Measurements from ENCODE around the gene GP1BA. TPM values are rescaled to one million over a fixed set of nuclear protein-coding genes. Genes with fewer than 3 reads are reported as not detected.

GP1BA gene
- total and polyA plus RNA-seq, 2 donors (not counting 1 experiment from before 2014, with no cell fraction given): not detected

GRCh38 chr17:4939546-4939795 is 7.4 kb downstream of the GP1BA start:
- no peaks in the 10 kb centered on the region for H4K20me1 ChIP-seq (ENCODE audit: control insufficient read depth, extremely low read depth, insufficient read depth, low read length)
- H3K9me3 ChIP-seq (ENCODE audit: control insufficient read depth, insufficient read depth, low read depth, low read length): no peaks in the 10 kb centered on the region
- H3K4me2 ChIP-seq (ENCODE audit: extremely low read depth, insufficient read depth, low read length): peak overlapping the region; percentile 100
- peaks cover 56% of the 10 kb centered on the region for H3K79me2 ChIP-seq (ENCODE audit: control insufficient read depth, insufficient read depth, low read length)
- peak overlapping the region; percentile 76 to 93 (median 81) for H3K4me3 ChIP-seq (replicated peaks in 1 of 4; ENCODE audit: control extremely low read depth in 1 of 4, insufficient read depth in 1 of 4, low read depth in 3 of 4, low read length in 4 of 4)
- peak overlapping the region; percentile 89 for H3K27ac ChIP-seq (ENCODE audit: insufficient read depth, low read length)
- peak overlapping the region; percentile 65 for H3K9ac ChIP-seq (ENCODE audit: insufficient read depth, low read length)
- no peak for TF ChIP-seq EZH2 (IDR thresholded peaks at IDR 0.05; ENCODE audit: low read length, missing control alignments)
- TF ChIP-seq CTCF (conservative IDR thresholded peaks at IDR 0.05 in 1 of 2, IDR thresholded peaks at IDR 0.05 in 1 of 2; ENCODE audit: low read depth in 1 of 2, low read length in 2 of 2): no peak
- H2AFZ ChIP-seq (ENCODE audit: low read length): no peak overlapping the region
- no peaks in the 10 kb centered on the region for H3K27me3 ChIP-seq (ENCODE audit: control insufficient read depth, insufficient read depth, low read length)
- DNase-seq (ENCODE audit: low read depth in 2 of 2): no peak
- peaks cover 20% of the 10 kb centered on the region for H3K4me1 ChIP-seq (ENCODE audit: control insufficient read depth, extremely low read depth, insufficient read depth, low read length)
- H3K36me3 ChIP-seq (ENCODE audit: control insufficient read depth, insufficient read depth, low read length): peaks cover 29% of the 10 kb centered on the region

- H3K9ac ChIP-seq (ENCODE audit: insufficient read depth, low read length): peak within 1 kb of the TSS; percentile 78
- H3K36me3 ChIP-seq (ENCODE audit: control insufficient read depth, insufficient read depth, low read length): peaks cover 34% of the 10 kb centered on the region
- TF ChIP-seq EZH2 (IDR thresholded peaks at IDR 0.05; ENCODE audit: low read length, missing control alignments) (no peak), CTCF (conservative IDR thresholded peaks at IDR 0.05 in 1 of 2, IDR thresholded peaks at IDR 0.05 in 1 of 2; ENCODE audit: low read depth in 1 of 2, low read length in 2 of 2) (no peak)
- H3K27me3 ChIP-seq (ENCODE audit: control insufficient read depth, insufficient read depth, low read length): no peaks in the 10 kb centered on the region
- peaks cover 61% of the 10 kb centered on the region for H3K79me2 ChIP-seq (ENCODE audit: control insufficient read depth, insufficient read depth, low read length)
- H3K4me3 ChIP-seq (replicated peaks in 1 of 4; ENCODE audit: control extremely low read depth in 1 of 4, insufficient read depth in 1 of 4, low read depth in 3 of 4, low read length in 4 of 4): peak within 1 kb of the TSS; percentile 77 to 93 (median 83)
- H3K9me3 ChIP-seq (ENCODE audit: control insufficient read depth, insufficient read depth, low read depth, low read length): no peaks in the 10 kb centered on the region
- peak within 1 kb of the TSS; percentile 79 for H2AFZ ChIP-seq (ENCODE audit: low read length)
- peaks cover 25% of the 10 kb centered on the region for H3K4me1 ChIP-seq (ENCODE audit: control insufficient read depth, extremely low read depth, insufficient read depth, low read length)
- H3K27ac ChIP-seq (ENCODE audit: insufficient read depth, low read length): peak within 1 kb of the TSS; percentile 89
- peak; percentile 99 to 100 for DNase-seq (ENCODE audit: low read depth in 2 of 2)
- no peaks in the 10 kb centered on the region for H4K20me1 ChIP-seq (ENCODE audit: control insufficient read depth, extremely low read depth, insufficient read depth, low read length)
- H3K4me2 ChIP-seq (ENCODE audit: extremely low read depth, insufficient read depth, low read length): peak within 1 kb of the TSS; percentile 100
Measured at GRCh38 chr17:4939796-4940554, 7.9 kb downstream of the GP1BA start, which contains the start of the genes RNF167 and SLC25A11. Gene RNF167 (plus strand): TSS chr17:4940268. CDS start chr17:4940910, 642 bp downstream. Gene SLC25A11 (minus strand): TSS chr17:4940046. CDS start chr17:4939910, 136 bp downstream.

GRCh38 chr17:4940555-4941318 is 8.7 kb downstream of the GP1BA start:
- H3K79me2 ChIP-seq (ENCODE audit: control insufficient read depth, insufficient read depth, low read length): peaks cover 69% of the 10 kb centered on the region
- H3K4me3 ChIP-seq (replicated peaks in 1 of 4; ENCODE audit: control extremely low read depth in 1 of 4, insufficient read depth in 1 of 4, low read depth in 3 of 4, low read length in 4 of 4): peak overlapping the region; percentile 77 to 93 (median 83)
- peak overlapping the region; percentile 78 for H3K9ac ChIP-seq (ENCODE audit: insufficient read depth, low read length)
- H3K4me2 ChIP-seq (ENCODE audit: extremely low read depth, insufficient read depth, low read length): peak overlapping the region; percentile 95
- no peaks in the 10 kb centered on the region for H3K27me3 ChIP-seq (ENCODE audit: control insufficient read depth, insufficient read depth, low read length)
- TF ChIP-seq EZH2 (IDR thresholded peaks at IDR 0.05; ENCODE audit: low read length, missing control alignments): no peak
- no peak for TF ChIP-seq CTCF (conservative IDR thresholded peaks at IDR 0.05 in 1 of 2, IDR thresholded peaks at IDR 0.05 in 1 of 2; ENCODE audit: low read depth in 1 of 2, low read length in 2 of 2)
- no peaks in the 10 kb centered on the region for H3K9me3 ChIP-seq (ENCODE audit: control insufficient read depth, insufficient read depth, low read depth, low read length)
- H4K20me1 ChIP-seq (ENCODE audit: control insufficient read depth, extremely low read depth, insufficient read depth, low read length): no peaks in the 10 kb centered on the region
- no peak for DNase-seq (ENCODE audit: low read depth in 2 of 2)
- H3K27ac ChIP-seq (ENCODE audit: insufficient read depth, low read length): peak overlapping the region; percentile 89
- peaks cover 29% of the 10 kb centered on the region for H3K4me1 ChIP-seq (ENCODE audit: control insufficient read depth, extremely low read depth, insufficient read depth, low read length)
- H2AFZ ChIP-seq (ENCODE audit: low read length): peak overlapping the region; percentile 79
- peaks cover 35% of the 10 kb centered on the region for H3K36me3 ChIP-seq (ENCODE audit: control insufficient read depth, insufficient read depth, low read length)
